ENCODE results near the gene PMM2. TPM values are rescaled to one million over a fixed set of nuclear protein-coding genes. Genes with fewer than 3 reads are reported as not detected.
A peak's percentile ranks its signal among the peaks of the same experiment; 100 is the strongest.

PMM2 gene
- total RNA-seq, 4 donors from 2014 or later, result 15.4 to 29.0 (median 20.3) TPM

DNA sequence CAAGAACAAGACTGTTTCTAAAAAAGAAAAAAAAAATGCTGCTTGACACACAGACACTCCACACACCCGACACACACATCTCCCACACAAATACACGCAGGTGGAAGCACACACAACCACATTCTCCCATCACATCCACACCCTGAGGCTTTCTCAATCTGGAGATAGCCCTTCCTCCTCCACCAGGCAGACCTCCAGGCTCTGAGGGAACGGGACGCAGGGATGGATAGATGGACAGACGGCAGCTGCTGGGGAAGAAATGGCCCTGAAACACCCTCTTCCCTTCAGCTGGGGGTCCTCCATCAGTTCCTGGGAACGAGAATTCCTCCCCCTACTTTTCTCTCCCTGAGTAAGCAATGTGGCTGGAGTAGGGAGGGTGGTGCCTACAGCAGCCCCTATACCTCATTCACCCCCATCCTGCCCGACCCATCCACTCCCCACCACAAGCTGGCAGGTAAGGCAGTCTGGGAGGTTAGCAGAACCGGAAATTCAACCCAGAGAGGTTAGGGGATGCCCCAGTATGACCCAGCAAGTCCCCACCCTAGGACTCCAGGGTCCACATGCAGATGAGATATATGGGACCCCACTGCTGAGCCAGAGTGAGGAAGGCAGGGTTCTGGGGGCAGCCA, 80.4 kb downstream of the PMM2 start:
- TF ChIP-seq POLR2A (IDR thresholded peaks at IDR 0.05) (no peak), POLR2AphosphoS5 (IDR thresholded peaks at IDR 0.05) (no peak), CTCF (IDR thresholded peaks at IDR 0.05) (no peak), EP300 (IDR thresholded peaks at IDR 0.05) (no peak)
- H3K9me3 ChIP-seq, result no peaks in the 10 kb centered on the region
- H3K36me3 ChIP-seq, result no peaks in the 10 kb centered on the region
- no peak overlapping the region for H3K27ac ChIP-seq
- H3K4me1 ChIP-seq, result peaks cover 0 to 6% (median 2%) of the 10 kb centered on the region in 3 donors
- 62% methylated on average over 6 of the region's 8 CpGs for WGBS, 2 donors (ENCODE audit: low coverage in 1 of 2)
- no peak for ATAC-seq
- peaks cover 33% of the 10 kb centered on the region for H3K27me3 ChIP-seq
- H3K4me3 ChIP-seq, result no peak overlapping the region

- H3K9me3 ChIP-seq, result no peaks in the 10 kb centered on the region
- TF ChIP-seq CTCF (IDR thresholded peaks at IDR 0.05) (no peak), EP300 (IDR thresholded peaks at IDR 0.05) (no peak), POLR2A (IDR thresholded peaks at IDR 0.05) (no peak), POLR2AphosphoS5 (IDR thresholded peaks at IDR 0.05) (no peak)
- no peak overlapping the region for H3K4me3 ChIP-seq
- 54 to 75% methylated on average over 2 to 6 of the region's 6 CpGs for WGBS, 2 donors (ENCODE audit: low coverage in 1 of 2)
- peaks cover 38% of the 10 kb centered on the region for H3K27me3 ChIP-seq
- H3K27ac ChIP-seq, result no peak overlapping the region
- no peaks in the 10 kb centered on the region for H3K36me3 ChIP-seq
- H3K4me1 ChIP-seq, result peaks cover 0 to 6% (median 2%) of the 10 kb centered on the region in 3 donors
- peak; percentile 70 for ATAC-seq
These were observed 80.9 kb downstream of the PMM2 start for GRCh38 chr16:8878523-8878911.

- Histone ChIP-seq H3K9me3 (no peaks in the 10 kb centered on the region), H3K27me3 (peaks cover 60% of the 10 kb centered on the region), H3K36me3 (no peaks in the 10 kb centered on the region), H3K4me1 (peaks cover 0 to 14% (median 7%) of the 10 kb centered on the region in 3 donors), H3K4me3 (no peak overlapping the region), H3K27ac (no peak overlapping the region)
- no peak for ATAC-seq
- no peak for TF ChIP-seq CTCF (IDR thresholded peaks at IDR 0.05)
- TF ChIP-seq POLR2AphosphoS5 (IDR thresholded peaks at IDR 0.05), result no peak
- no peak for TF ChIP-seq POLR2A (IDR thresholded peaks at IDR 0.05)
- no peak for TF ChIP-seq EP300 (IDR thresholded peaks at IDR 0.05)
- WGBS, 2 donors (ENCODE audit: low coverage in 1 of 2), result 88 to 100% methylated on average over 1 to 5 of the region's 8 CpGs
These were observed 83.3 kb downstream of the PMM2 start for GRCh38 chr16:8880839-8881510.

- Histone ChIP-seq H3K36me3 (no peaks in the 10 kb centered on the region), H3K4me3 (no peak within 1 kb of the TSS), H3K27me3 (peaks cover 56% of the 10 kb centered on the region), H3K9me3 (no peaks in the 10 kb centered on the region), H3K27ac (no peak within 1 kb of the TSS), H3K4me1 (peaks cover 0 to 23% (median 10%) of the 10 kb centered on the region in 3 donors)
- 20% methylated on average over 1 of the region's 10 CpGs; no CpG with 5 or more reads in 1 of the 2 donors for WGBS, 2 donors (ENCODE audit: low coverage in 1 of 2)
- TF ChIP-seq EP300 (IDR thresholded peaks at IDR 0.05) (no peak), CTCF (IDR thresholded peaks at IDR 0.05) (no peak), POLR2AphosphoS5 (IDR thresholded peaks at IDR 0.05) (no peak), POLR2A (IDR thresholded peaks at IDR 0.05) (no peak)
- no peak for ATAC-seq
These were observed 84.5 kb downstream of the PMM2 start, which contains the start of gene LITAFD for GRCh38 chr16:8882041-8882617. Gene LITAFD, plus strand, starts transcription at chr16:8882351. Its CDS starts 2,005 bp downstream, at chr16:8884356.

Measured in gastroesophageal sphincter (tissue), 4 donors.